Mucosa of rectum (tissue), 2 donors: Measurements from ENCODE around the gene NR2E1.
A peak's percentile ranks its signal among the peaks of the same experiment; 100 is the strongest.

ENCODE experiments used
- H3K27ac ChIP-seq, 2 donors: one replicate each; pipeline ENCODE4 v1.7.0; 2013; ENCODE audit warnings: inconsistent platforms in 2 of 2, low read depth in 2 of 2, low read length in 2 of 2
- H3K27me3 ChIP-seq, 2 donors: one replicate each; pipeline ENCODE4 v1.7.0; 2013; ENCODE audit warnings: low read length in 2 of 2; ENCODE audit not compliant: control insufficient read depth in 2 of 2, insufficient read depth in 2 of 2
- H3K36me3 ChIP-seq, 2 donors: one replicate each; pipeline ENCODE4 v1.7.0; 2013; ENCODE audit warnings: low read length in 2 of 2; ENCODE audit not compliant: control insufficient read depth in 2 of 2, insufficient read depth in 2 of 2
- H3K4me1 ChIP-seq, 2 donors: one replicate each; pipeline ENCODE4 v1.7.0; 2013; ENCODE audit warnings: low read length in 2 of 2, mild to moderate bottlenecking in 1 of 2; ENCODE audit not compliant: control insufficient read depth in 2 of 2, insufficient read depth in 2 of 2
- H3K4me3 ChIP-seq, 2 donors: one replicate each; pipeline ENCODE4 v1.7.0; 2013; ENCODE audit warnings: low read length in 2 of 2
- H3K9ac ChIP-seq, 2 donors: one replicate each; pipeline ENCODE4 v1.7.0; 2013; ENCODE audit warnings: low read length in 2 of 2, low read depth in 1 of 2, mild to moderate bottlenecking in 1 of 2
- H3K9me3 ChIP-seq, 2 donors: one replicate each; pipeline ENCODE4 v1.7.0; 2013; ENCODE audit warnings: low read length in 2 of 2; ENCODE audit not compliant: control insufficient read depth in 2 of 2
- donor health status: healthy.
- donor health status: Normal muscosa, but diverticular disease.

Gene NR2E1

DNA sequence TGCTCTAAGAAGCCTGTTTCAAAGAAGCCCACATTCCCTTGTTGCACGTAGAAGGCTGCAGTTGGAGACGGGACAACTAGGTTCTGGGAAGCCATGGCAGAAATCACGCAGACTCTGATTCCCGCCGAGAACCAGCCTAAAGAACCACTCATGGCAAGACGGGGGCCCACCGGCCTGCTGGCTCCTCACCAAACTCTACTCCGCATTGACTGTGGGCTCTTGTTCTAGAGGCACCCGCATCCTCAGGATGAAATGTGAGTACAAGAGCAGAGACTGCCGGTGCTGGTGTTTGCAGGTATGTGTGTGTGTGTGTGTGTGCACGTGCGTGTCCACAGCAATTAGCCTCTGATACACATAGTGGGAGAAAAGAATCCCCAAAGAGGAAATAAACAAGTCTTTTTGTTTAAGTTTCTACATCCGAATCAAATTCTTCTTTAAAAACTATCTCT is 42.3 kb upstream of the NR2E1 start:
- H3K4me3 ChIP-seq, result no peak overlapping the region
- no peaks in the 10 kb centered on the region for H3K9me3 ChIP-seq
- H3K9ac ChIP-seq, result no peak overlapping the region
- no peak overlapping the region for H3K27ac ChIP-seq
- peaks cover 0 to 6% of the 10 kb centered on the region in 2 donors for H3K4me1 ChIP-seq
- H3K36me3 ChIP-seq, result no peaks in the 10 kb centered on the region
- H3K27me3 ChIP-seq, result peaks cover 62 to 69% of the 10 kb centered on the region in 2 donors

DNA sequence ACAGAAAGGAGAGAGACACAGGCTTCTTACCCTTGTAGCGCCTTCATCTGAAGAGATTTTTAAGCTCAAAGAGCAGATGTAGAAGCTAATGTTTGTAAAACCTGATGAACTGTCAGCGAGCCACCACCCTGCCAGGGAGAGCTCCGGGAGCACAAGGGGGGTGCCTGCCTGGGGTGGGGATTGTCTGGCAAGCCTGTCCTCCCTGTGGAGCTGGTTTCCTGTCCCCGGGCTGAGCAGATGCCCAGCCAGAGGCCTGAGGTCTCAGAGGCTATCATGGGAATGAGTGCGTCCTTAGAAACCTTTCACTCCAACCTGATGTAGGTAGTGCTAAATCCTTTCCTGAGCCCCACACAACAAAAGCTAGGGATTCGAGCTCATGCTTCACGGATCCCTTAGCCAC is 41.9 kb upstream of the NR2E1 start:
- no peak overlapping the region for H3K4me3 ChIP-seq
- H3K4me1 ChIP-seq, result peaks cover 0 to 2% of the 10 kb centered on the region in 2 donors
- no peak overlapping the region for H3K9ac ChIP-seq
- H3K27ac ChIP-seq, result no peak overlapping the region
- peaks cover 57 to 65% of the 10 kb centered on the region in 2 donors for H3K27me3 ChIP-seq
- H3K9me3 ChIP-seq, result no peaks in the 10 kb centered on the region
- no peaks in the 10 kb centered on the region for H3K36me3 ChIP-seq

DNA sequence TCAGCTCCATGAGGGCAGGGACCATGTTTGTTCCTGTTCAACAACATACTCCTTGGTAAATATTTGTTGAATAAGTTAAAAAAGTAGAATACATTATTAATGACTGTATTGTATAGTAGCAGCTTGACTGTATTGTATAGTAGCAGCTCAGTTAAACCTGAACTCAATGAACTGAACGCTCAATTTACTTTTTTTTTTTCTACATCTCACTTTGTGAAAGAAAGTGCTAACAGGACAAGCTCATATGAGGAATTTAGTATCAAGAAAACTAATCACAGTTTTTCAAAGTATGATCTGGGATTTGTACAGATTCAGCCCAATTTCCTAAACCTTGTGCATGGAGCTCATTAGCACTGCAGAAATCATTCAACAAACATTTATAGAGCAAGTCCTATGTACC is 38.8 kb upstream of the NR2E1 start:
- H3K27me3 ChIP-seq, result peaks cover 38 to 47% of the 10 kb centered on the region in 2 donors

DNA sequence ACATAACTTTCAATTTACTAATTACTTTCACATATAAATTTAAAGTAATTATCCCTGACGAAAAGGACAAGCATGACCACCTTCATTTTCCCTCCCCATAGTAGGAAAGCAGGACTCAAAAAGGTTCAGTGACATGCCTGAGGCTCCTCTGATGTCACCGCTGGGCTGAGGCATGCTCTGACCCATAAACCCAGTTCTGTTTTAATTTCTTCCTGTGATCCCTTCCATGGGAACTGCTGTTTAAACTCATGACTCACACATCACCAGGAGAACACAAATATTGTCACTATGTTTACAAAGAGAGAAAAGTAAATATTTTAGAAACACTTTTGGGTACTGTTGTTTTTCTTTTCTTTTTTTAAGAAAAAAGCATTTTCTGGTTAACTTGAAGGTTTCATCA is 38.0 kb upstream of the NR2E1 start:
- Histone ChIP-seq H3K9ac (no peak overlapping the region), H3K9me3 (no peaks in the 10 kb centered on the region), H3K27ac (no peak overlapping the region), H3K4me1 (no peaks in the 10 kb centered on the region), H3K36me3 (no peaks in the 10 kb centered on the region), H3K4me3 (no peak overlapping the region), H3K27me3 (peaks cover 42 to 46% of the 10 kb centered on the region in 2 donors)

More for the DNA sequence above, 38.8 kb upstream of the NR2E1 start:
- Histone ChIP-seq H3K9ac (no peak overlapping the region), H3K4me1 (no peaks in the 10 kb centered on the region), H3K9me3 (no peaks in the 10 kb centered on the region), H3K27ac (no peak overlapping the region), H3K36me3 (no peaks in the 10 kb centered on the region), H3K4me3 (no peak overlapping the region)

DNA sequence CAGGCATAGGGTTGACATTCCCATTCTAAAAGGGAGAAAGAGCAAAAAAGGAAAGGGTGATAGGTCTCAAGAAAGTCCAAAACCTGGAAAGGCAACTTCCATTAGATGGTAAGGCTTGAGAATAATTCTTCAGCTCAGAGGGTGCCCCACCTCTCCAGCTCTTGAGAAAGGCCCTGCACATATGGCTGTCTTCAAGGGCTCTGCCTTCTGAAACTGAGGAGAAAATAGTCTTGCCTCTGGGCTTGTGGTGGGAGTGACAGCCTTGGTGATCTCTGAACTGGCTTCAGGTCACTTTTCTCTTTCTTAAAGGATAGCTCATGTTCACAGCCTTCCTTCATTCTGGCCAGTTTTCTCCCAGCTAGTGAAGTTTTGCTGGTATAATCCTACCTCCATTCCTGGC is 35.6 kb upstream of the NR2E1 start:
- Histone ChIP-seq H3K27me3 (peaks cover 35 to 39% of the 10 kb centered on the region in 2 donors), H3K9me3 (no peaks in the 10 kb centered on the region)

DNA sequence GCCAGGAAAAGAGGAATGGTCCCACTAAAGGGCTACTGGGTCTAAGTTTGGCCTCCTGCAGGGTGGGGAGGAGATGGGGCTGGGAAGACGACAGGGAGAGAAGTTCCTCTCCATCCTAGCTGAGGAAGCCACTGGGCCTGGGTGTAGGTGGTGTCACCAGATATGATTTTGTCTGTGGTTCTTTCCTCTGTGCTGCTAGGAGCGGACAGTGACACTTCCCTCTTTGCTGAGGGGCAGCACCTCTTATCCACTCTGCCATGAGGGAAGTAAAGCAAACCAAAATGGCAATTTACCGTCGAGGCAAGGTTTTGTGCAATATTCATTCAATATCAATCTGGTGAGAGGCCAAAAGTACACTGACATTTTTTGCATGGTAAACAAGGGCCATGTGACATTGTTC is 33.0 kb upstream of the NR2E1 start:
- no peaks in the 10 kb centered on the region for H3K9me3 ChIP-seq
- no peak overlapping the region for H3K27ac ChIP-seq

More for the DNA sequence above, 35.6 kb upstream of the NR2E1 start:
- Histone ChIP-seq H3K4me3 (no peak overlapping the region), H3K9ac (no peak overlapping the region), H3K27ac (no peak overlapping the region), H3K36me3 (no peaks in the 10 kb centered on the region), H3K4me1 (peaks cover 0 to 4% of the 10 kb centered on the region in 2 donors)

DNA sequence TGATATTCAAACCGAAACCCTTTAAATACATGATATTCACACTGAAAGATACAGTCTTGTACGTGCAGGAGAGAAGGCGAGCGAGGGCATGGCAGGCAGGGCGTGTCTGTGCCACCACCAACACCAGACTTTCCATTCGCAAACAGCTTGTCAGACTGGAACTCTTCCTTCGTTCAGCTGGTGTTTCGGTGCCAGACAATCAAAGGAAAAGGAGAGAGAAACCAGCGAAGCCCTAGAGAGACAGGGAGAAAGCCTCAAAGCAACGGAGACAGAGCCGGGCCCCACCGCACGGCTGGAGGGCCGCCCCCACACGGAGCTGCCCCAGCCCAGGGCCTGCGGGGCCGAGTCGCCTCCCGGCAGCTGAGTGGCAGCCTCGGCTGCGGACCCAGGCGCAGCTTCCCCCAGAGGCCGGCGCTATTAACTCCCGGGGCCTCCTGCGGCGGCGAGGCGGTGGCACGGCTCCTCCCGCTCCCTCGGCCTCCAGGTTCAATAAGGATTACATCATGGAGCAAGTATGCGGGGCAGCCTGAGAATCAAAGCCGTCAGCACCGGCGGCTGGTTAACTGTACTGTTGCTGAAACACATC is 32.1 kb upstream of the NR2E1 start:
- Histone ChIP-seq H3K4me1 (peaks cover 0 to 4% of the 10 kb centered on the region in 2 donors), H3K27me3 (peaks cover 26 to 46% of the 10 kb centered on the region in 2 donors), H3K4me3 (peak overlapping the region; percentile 42 to 61), H3K9me3 (no peaks in the 10 kb centered on the region), H3K27ac (no peak overlapping the region), H3K9ac (peak overlapping the region in 1 of 2 donors; percentile 45), H3K36me3 (no peaks in the 10 kb centered on the region)

More for the DNA sequence above, 33.0 kb upstream of the NR2E1 start:
- no peak overlapping the region for H3K9ac ChIP-seq
- peaks cover 0 to 4% of the 10 kb centered on the region in 2 donors for H3K4me1 ChIP-seq
- peaks cover 26 to 46% of the 10 kb centered on the region in 2 donors for H3K27me3 ChIP-seq
- no peak overlapping the region for H3K4me3 ChIP-seq
- H3K36me3 ChIP-seq, result no peaks in the 10 kb centered on the region

DNA sequence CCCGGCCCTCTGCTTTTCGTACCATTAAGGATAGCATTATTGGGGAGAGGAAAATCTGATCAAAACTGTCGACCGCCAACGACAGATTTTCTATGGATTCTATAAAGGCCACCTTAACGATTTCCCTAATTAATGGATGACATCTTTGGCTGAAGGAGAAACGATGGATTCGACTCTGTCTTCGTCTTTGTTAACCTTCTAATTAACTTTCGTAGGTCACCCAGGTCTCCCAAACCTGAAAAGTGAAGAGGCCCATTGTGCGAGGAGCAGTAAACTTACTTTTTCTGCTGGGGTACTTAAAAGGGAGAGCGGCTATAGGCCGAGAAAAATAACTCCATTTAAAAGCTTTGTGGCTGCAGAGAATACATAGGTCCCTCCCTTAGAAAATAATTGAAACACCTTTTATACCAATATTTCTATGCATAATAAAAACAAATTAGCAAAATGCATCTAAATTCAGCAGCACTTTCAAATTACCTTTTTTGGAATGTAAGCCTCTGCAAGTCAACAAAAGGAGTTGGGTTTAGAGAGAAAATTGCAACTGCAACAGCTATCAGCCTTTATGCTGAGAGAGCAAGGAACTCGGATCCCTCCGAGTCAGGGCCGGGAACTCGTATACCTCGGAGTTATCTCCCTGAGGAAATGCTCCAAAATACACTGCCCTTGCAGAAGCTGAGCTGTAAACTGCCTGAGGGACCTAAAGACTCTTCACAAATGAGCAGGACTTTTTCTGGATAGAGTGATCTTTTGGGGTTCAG is 31.4 kb upstream of the NR2E1 start:
- Histone ChIP-seq H3K4me1 (peaks cover 0 to 4% of the 10 kb centered on the region in 2 donors), H3K27ac (no peak overlapping the region), H3K27me3 (peaks cover 26 to 46% of the 10 kb centered on the region in 2 donors), H3K36me3 (no peaks in the 10 kb centered on the region), H3K9ac (no peak overlapping the region), H3K4me3 (peak overlapping the region in 1 of 2 donors; percentile 61), H3K9me3 (no peaks in the 10 kb centered on the region)

DNA sequence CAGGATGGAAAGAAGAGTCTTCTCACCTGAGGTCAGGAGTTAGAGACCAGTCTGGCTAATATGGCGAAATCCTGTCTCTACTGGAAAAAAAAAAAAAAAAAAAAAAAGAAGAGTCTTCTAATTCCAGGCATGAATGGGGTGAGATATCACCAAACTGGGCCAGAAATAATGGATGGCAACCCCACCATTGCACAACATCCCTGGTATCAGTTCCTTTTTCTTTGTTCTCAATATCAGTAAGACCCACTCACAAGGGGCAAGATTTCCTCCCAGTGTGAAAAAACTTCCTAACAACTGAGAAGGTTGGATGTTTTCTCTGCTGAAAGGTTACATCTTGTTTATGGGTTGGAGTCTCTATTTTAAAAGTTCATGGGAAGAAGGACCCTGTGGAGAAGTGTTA is 23.6 kb upstream of the NR2E1 start:
- H3K4me3 ChIP-seq, result no peak overlapping the region
- H3K36me3 ChIP-seq, result no peaks in the 10 kb centered on the region
- H3K27me3 ChIP-seq, result peaks cover 7 to 10% of the 10 kb centered on the region in 2 donors
- H3K9me3 ChIP-seq, result no peaks in the 10 kb centered on the region
- H3K27ac ChIP-seq, result no peak overlapping the region
- no peak overlapping the region for H3K9ac ChIP-seq
- H3K4me1 ChIP-seq, result no peaks in the 10 kb centered on the region

DNA sequence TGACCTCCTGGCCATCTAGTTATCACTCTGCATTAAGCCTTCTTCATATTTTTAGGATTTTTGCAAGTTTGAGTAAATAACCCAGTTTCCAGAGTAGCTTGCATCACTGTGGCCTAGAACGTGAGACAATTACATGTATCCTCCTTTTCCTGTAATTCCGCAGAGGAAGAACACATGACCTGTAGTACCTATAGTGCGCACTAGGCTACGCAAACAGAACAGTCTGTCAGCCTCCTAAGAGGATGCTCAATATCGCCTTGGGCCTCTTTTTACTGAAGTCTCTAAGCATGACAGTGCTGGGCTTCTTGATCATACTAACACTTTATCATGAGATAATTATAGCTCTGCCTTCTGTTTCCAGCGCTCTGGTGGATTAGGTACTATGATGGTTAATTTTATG is 20.2 kb upstream of the NR2E1 start:
- Histone ChIP-seq H3K4me1 (no peaks in the 10 kb centered on the region), H3K4me3 (no peak overlapping the region), H3K36me3 (no peaks in the 10 kb centered on the region), H3K27ac (no peak overlapping the region), H3K9me3 (no peaks in the 10 kb centered on the region), H3K27me3 (peaks cover 11 to 14% of the 10 kb centered on the region in 2 donors), H3K9ac (no peak overlapping the region)
